Upper lobe of left lung (tissue), 6 donors: ENCODE data around the gene NUTF2. TPM values are rescaled to one million over a fixed set of nuclear protein-coding genes. Genes with fewer than 3 reads are reported as not detected.
"Not testable (repeated sequence)": the region's sequence is repeated elsewhere in the genome, so short reads cannot be mapped to it uniquely, and the experiment has no call there.

ENCODE experiments used
- ATAC-seq, 2 donors: fragments of 200-7000 bp; cut with Tn5 transposase; one replicate each; pipeline ENCODE4 v1.9.1; 2022; ENCODE audit warnings: mild to moderate bottlenecking in 2 of 2, moderate library complexity in 2 of 2; ENCODE audit not compliant: low FRiP score in 2 of 2
- DNase-seq, 2 donors: peaks; one replicate each; pipeline ENCODE4 v3.0.0-alpha.2; 2019 to 2020
- H3K27ac ChIP-seq, 4 donors: fragments of 200-600 bp; sonication (generic); one replicate each; pipeline ENCODE4 v1.5.1; 2016 to 2019
- H3K27me3 ChIP-seq, 4 donors: fragments of 200-600 bp; sonication (generic); one replicate each; pipeline ENCODE4 v1.5.1; 2017 to 2019
- H3K36me3 ChIP-seq, 4 donors: fragments of 200-600 bp; sonication (generic); one replicate each; pipeline ENCODE4 v1.5.1; 2016 to 2019
- H3K4me1 ChIP-seq, 4 donors: fragments of 200-600 bp; sonication (generic); one replicate each; pipeline ENCODE4 v1.5.1; 2018 to 2019
- H3K4me3 ChIP-seq, 4 donors: fragments of 200-600 bp; sonication (generic); one replicate each; pipeline ENCODE4 v1.5.1; 2017 to 2019; ENCODE audit warnings: mild to moderate bottlenecking in 2 of 4, moderate library complexity in 1 of 4
- H3K9me3 ChIP-seq, 4 donors: fragments of 200-600 bp; sonication (generic); one replicate each; pipeline ENCODE4 v1.5.1; 2018 to 2019
- CTCF ChIP-seq, 6 experiments: fragments of 450-650 bp in 4 of 6; fragments of 200-600 bp in 2 of 6; sonication (generic) in 2 of 6; IDR thresholded peaks; one replicate each; pipeline ENCODE4 v1.5.1; 2016 to 2019; ENCODE audit warnings: antibody characterized with exemption in 6 of 6
- EP300 ChIP-seq, 4 donors: sonication (generic); formaldehyde crosslinking; IDR thresholded peaks; one replicate each; pipeline ENCODE4 v1.5.1; 2017; ENCODE audit warnings: antibody characterized with exemption in 4 of 4, control low read depth in 2 of 4
- POLR2A ChIP-seq, 4 donors: fragments of 450-650 bp; IDR thresholded peaks; one replicate each; pipeline ENCODE4 v1.5.1; 2016 to 2017; ENCODE audit warnings: antibody characterized with exemption in 4 of 4, mild to moderate bottlenecking in 2 of 4
- POLR2AphosphoS5 ChIP-seq, 2 donors: sonication (generic); formaldehyde crosslinking; IDR thresholded peaks; one replicate each; pipeline ENCODE4 v1.5.1; 2017; ENCODE audit warnings: antibody characterized with exemption in 2 of 2
- WGBS, 2 donors: methylation state at CpG; one replicate each; pipeline ENCODE4 v1.1.5; 2017 to 2018; 5-methylcytosine and 5-hydroxymethylcytosine counted together
- total RNA-seq, 6 donors: library from RNA; depleted of rRNA in 4 of 6; stranded (reverse); fragments of >200 nt in 4 of 6; gene quantifications; one replicate each; pipeline versions ENCODE4 v1.1.0 to v1.2.1, GENCODE V29; 2016 to 2021
- donor health status: DM: no; HTN: no; CAD: no; lungs with moderate emphysema.
- donor health status: DM: no; HTN: yes; CAD: no; lungs with severe emphysema.

The NUTF2 gene
- total RNA-seq, 6 donors from 2014 or later = 50.2 to 203 (median 78.3) TPM

- H3K4me1 ChIP-seq = peaks cover 21 to 36% (median 28%) of the 10 kb centered on the region in 4 donors
- ATAC-seq (no peak), DNase-seq (no peak)
- H3K27ac ChIP-seq = peak overlapping the region in 1 of 4 donors; percentile 17
- H3K27me3 ChIP-seq = no peaks in the 10 kb centered on the region
- WGBS, 2 donors = 81 to 86% methylated on average over 6 of the region's 6 CpGs
- TF ChIP-seq POLR2AphosphoS5 (IDR thresholded peaks at IDR 0.05) (no peak), CTCF (IDR thresholded peaks at IDR 0.05) (no peak), EP300 (IDR thresholded peaks at IDR 0.05) (no peak), POLR2A (IDR thresholded peaks at IDR 0.05) (no peak)
- H3K36me3 ChIP-seq = peaks cover 0 to 22% (median 10%) of the 10 kb centered on the region in 4 donors
- no peaks in the 10 kb centered on the region for H3K9me3 ChIP-seq
- no peak overlapping the region for H3K4me3 ChIP-seq
Measured at GRCh38 chr16:67861877-67862276, 15.1 kb downstream of the NUTF2 start.

GRCh38 chr16:67862623-67863583, 16.2 kb downstream of the NUTF2 start:
- Histone ChIP-seq H3K36me3 (peaks cover 0 to 32% (median 12%) of the 10 kb centered on the region in 4 donors), H3K27me3 (no peaks in the 10 kb centered on the region), H3K27ac (peak overlapping the region; percentile 22 to 69 (median 35)), H3K4me3 (no peak overlapping the region), H3K4me1 (peaks cover 11 to 26% (median 19%) of the 10 kb centered on the region in 4 donors), H3K9me3 (no peaks in the 10 kb centered on the region)
- TF ChIP-seq POLR2AphosphoS5 (IDR thresholded peaks at IDR 0.05) (no peak), EP300 (IDR thresholded peaks at IDR 0.05) (no peak), CTCF (IDR thresholded peaks at IDR 0.05) (no peak), POLR2A (IDR thresholded peaks at IDR 0.05) (no peak)
- ATAC-seq = peak in 1 of 2 donors; percentile 81
- WGBS, 2 donors = 86 to 87% methylated on average over 10 to 11 of the region's 11 CpGs
- no peak for DNase-seq

GRCh38 chr16:67864044-67864443, 17.3 kb downstream of the NUTF2 start:
- not testable (repeated sequence) for H3K4me3 ChIP-seq, DNase-seq, H3K9me3 ChIP-seq, H3K27me3 ChIP-seq, ATAC-seq
- Histone ChIP-seq H3K27ac (peak overlapping the region in 2 of 4 donors; percentile 3 to 69), H3K36me3 (peaks cover 0 to 43% (median 21%) of the 10 kb centered on the region in 4 donors), H3K4me1 (peaks cover 0 to 18% (median 9%) of the 10 kb centered on the region in 4 donors)
- WGBS, 2 donors = 94 to 96% methylated on average over 2 to 6 of the region's 6 CpGs

- WGBS, 2 donors = 79 to 83% methylated on average over 2 of the region's 2 CpGs
- H3K4me3 ChIP-seq = no peak overlapping the region
- no peaks in the 10 kb centered on the region for H3K9me3 ChIP-seq
- H3K27me3 ChIP-seq = no peaks in the 10 kb centered on the region
- H3K4me1 ChIP-seq = peaks cover 0 to 18% (median 7%) of the 10 kb centered on the region in 4 donors
- no peak overlapping the region for H3K27ac ChIP-seq
- no peak for TF ChIP-seq POLR2AphosphoS5 (IDR thresholded peaks at IDR 0.05)
- no peak for TF ChIP-seq POLR2A (IDR thresholded peaks at IDR 0.05)
- TF ChIP-seq CTCF (IDR thresholded peaks at IDR 0.05) = no peak
- TF ChIP-seq EP300 (IDR thresholded peaks at IDR 0.05) = no peak
- peaks cover 0 to 46% (median 25%) of the 10 kb centered on the region in 4 donors for H3K36me3 ChIP-seq
- DNase-seq = no peak
- no peak for ATAC-seq
Measured at GRCh38 chr16:67864594-67864993, 17.9 kb downstream of the NUTF2 start.

- TF ChIP-seq CTCF (IDR thresholded peaks at IDR 0.05) (peak in 4 of 6 experiments; percentile 13 to 55 (median 42)), POLR2AphosphoS5 (IDR thresholded peaks at IDR 0.05) (no peak), POLR2A (IDR thresholded peaks at IDR 0.05) (no peak), EP300 (IDR thresholded peaks at IDR 0.05) (no peak)
- Histone ChIP-seq H3K9me3 (no peaks in the 10 kb centered on the region), H3K4me3 (no peak overlapping the region), H3K27me3 (no peaks in the 10 kb centered on the region), H3K36me3 (peaks cover 0 to 53% (median 31%) of the 10 kb centered on the region in 4 donors), H3K27ac (no peak overlapping the region), H3K4me1 (peaks cover 0 to 18% (median 7%) of the 10 kb centered on the region in 4 donors)
- WGBS, 2 donors = 95 to 96% methylated on average over 2 of the region's 2 CpGs
- ATAC-seq = peak in 1 of 2 donors; percentile 21
- DNase-seq = peak in 1 of 2 donors; percentile 37
Measured at GRCh38 chr16:67865318-67865717, 18.6 kb downstream of the NUTF2 start.
